Colonic mucosa (tissue), 4 donors: Measurements from ENCODE around the gene NTNG1. TPM values are rescaled to one million over a fixed set of nuclear protein-coding genes. Genes with fewer than 3 reads are reported as not detected.
"Not testable (repeated sequence)": the region's sequence is repeated elsewhere in the genome, so short reads cannot be mapped to it uniquely, and the experiment has no call there.

Experiments
- DNase-seq: peaks from one replicate; pipeline ENCODE4 v3.0.0-alpha.2; 2020
- H3K27ac ChIP-seq: fragments of 200-600 bp; one replicate; pipeline ENCODE4 v1.8.0; 2021
- H3K27me3 ChIP-seq: fragments of 200-600 bp; one replicate; pipeline ENCODE4 v1.8.0; 2021
- H3K36me3 ChIP-seq: fragments of 200-600 bp; one replicate; pipeline ENCODE4 v1.8.0; 2021
- H3K4me1 ChIP-seq: fragments of 200-600 bp; one replicate; pipeline ENCODE4 v1.8.0; 2021; ENCODE audit warnings: mild to moderate bottlenecking
- H3K4me3 ChIP-seq: fragments of 200-600 bp; one replicate; pipeline ENCODE4 v1.8.0; 2021
- H3K9ac ChIP-seq, 2 donors: one replicate each; pipeline ENCODE4 v1.7.0; 2013; ENCODE audit warnings: control low read depth in 2 of 2, low read depth in 2 of 2, low read length in 2 of 2
- H3K9me3 ChIP-seq: fragments of 200-600 bp; one replicate; pipeline ENCODE4 v1.8.0; 2021
- CTCF ChIP-seq: fragments of 200-600 bp; IDR thresholded peaks from one replicate; pipeline ENCODE4 v1.8.0; 2022; ENCODE audit warnings: antibody characterized with exemption, mild to moderate bottlenecking
- intact Hi-C: fragments of 100-400 bp; cut with DNase I; formaldehyde crosslinking; loops from one replicate; pipeline ENCODE4 v1.14.1; 2022
- total RNA-seq, 2 donors: library from RNA; stranded (reverse); fragmentation: NEBNext Ultra II Directional in 1 of 2; extraction: Animal tissue kit (Norgen Biotek cat#: 25700) in 1 of 2; gene quantifications; one replicate each; pipeline ENCODE4 v1.2.1, GENCODE V29; 2021
- donor health status: healthy.
- donor health status: DM: no; HTN: no; CAD: no.
- donor health status: DM: no; HTN: no; CAD: no.

The NTNG1 gene
- under 1 TPM; 0.30 to 0.88 TPM for total RNA-seq

DNA sequence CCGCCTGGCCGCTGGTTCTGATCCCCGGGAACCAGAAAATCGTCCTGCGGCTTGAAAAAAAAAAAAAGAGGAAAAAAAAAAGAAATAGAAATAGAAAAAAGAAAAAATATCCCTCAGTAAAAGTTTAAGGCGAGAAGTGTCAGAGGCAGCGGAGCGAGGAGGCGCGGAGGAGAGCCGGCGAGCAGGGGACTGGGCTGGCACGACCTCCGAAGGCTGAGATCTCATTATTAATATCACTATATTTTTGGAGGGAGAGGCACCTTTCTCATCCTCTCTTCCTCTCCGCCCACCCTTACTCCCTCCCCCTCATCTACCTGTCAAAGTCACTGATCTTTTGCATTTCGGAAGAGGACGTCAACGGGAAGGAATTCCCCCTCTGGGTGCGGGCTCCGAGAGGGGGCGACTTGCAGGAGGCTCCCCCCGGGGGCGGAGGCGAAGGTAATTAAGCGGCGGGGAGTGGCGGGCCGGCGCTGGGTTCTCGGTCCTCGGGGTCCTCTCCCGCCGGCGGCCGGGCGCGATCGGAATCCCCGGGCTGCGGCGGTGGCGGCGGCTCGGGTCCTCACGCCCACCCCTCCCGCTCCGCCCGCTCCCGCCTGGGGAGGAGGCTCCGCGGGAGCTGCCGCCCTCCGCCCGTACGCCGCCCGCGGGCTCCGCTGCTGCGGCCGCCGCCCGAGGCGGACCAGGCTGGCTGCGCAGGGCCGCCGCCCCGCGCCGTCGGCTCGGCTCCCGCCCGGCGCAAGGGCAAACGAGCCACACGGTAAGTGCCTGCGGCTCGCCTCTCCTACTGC, at the start of gene NTNG1:
Gene NTNG1, plus strand, starts transcription at position 337 of the 788 bp plus-strand sequence.
- Histone ChIP-seq H3K9ac (no peak within 1 kb of the TSS), H3K36me3 (no peaks in the 10 kb centered on the region), H3K27me3 (peaks cover 21% of the 10 kb centered on the region), H3K27ac (no peak within 1 kb of the TSS), H3K4me1 (no peaks in the 10 kb centered on the region), H3K4me3 (peak within 1 kb of the TSS; percentile 38), H3K9me3 (no peaks in the 10 kb centered on the region)
- TF ChIP-seq CTCF: no peak
- DNase-seq: peak; percentile 24
- intact Hi-C loops: no loop called here

DNA sequence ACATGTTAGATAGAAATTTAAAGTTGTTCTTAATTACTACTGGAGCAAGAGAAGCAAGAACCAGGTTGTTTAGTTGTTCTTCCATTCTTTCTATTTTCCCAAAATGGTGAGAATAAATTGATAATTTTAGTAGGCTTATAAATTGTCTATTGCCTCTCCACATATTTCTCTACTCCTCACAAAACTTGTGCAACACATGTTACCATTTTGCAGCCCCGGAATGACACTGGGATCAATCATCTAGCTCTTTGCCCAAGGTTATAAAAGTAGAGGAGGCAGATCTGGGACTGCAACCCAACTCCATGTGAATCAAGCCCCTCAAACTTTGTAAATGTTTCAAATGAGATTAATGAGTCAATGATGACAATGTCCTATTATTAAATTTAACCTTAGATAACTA, 49.4 kb upstream of the NTNG1 start:
- Histone ChIP-seq H3K27me3 (no peaks in the 10 kb centered on the region), H3K9me3 (no peaks in the 10 kb centered on the region), H3K9ac (no peak overlapping the region), H3K27ac (no peak overlapping the region), H3K36me3 (no peaks in the 10 kb centered on the region), H3K4me3 (no peak overlapping the region), H3K4me1 (no peaks in the 10 kb centered on the region)
- no peak for TF ChIP-seq CTCF
- intact Hi-C loops: no loop called here
- DNase-seq: no peak

DNA sequence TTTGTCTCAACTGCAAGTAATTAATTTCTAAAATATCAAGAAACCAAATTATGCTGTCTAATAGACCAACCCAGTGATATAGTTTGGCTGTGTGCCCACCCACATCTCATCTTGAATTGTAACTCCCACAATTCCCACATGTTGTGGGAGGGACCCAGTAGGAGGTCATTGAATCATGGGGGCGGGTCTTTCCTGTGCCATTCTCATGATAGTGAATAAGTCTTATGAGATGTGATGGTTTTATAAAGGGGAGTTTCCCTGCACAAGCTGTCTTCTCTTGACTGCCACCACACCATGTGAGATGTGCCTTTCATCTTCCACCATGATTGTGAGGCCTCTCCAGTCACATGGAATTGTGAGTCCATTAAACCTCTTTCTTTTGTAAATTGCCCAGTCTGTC, 47.4 kb upstream of the NTNG1 start:
- H3K36me3 ChIP-seq, H3K4me1 ChIP-seq, DNase-seq, H3K27me3 ChIP-seq, H3K4me3 ChIP-seq, H3K9ac ChIP-seq, intact Hi-C loops, H3K9me3 ChIP-seq, H3K27ac ChIP-seq: not testable (repeated sequence)

GRCh38 chr1:107095647-107096046, 45.2 kb upstream of the NTNG1 start:
- DNase-seq: no peak
- H3K36me3 ChIP-seq: no peaks in the 10 kb centered on the region

DNA sequence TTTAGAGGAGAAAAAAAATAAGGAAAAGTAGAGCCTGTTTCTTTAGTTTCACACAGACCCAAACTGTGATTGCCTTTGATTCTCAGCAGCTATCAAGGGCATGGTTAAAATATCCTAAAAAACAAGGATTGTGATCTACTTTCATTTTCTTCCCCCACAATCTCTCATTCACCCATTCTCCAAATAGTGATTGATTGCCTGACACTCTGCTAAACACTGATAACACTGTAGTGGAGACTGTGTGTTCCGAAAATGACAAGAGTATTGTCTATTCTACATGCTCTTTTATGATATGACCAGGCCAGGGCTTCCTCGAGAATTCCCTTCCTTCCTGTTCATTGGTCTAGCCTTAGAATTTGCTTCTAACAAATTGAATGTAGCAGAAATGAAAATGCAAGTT, 44.1 kb upstream of the NTNG1 start:
- no peak for DNase-seq
- no peaks in the 10 kb centered on the region for H3K4me1 ChIP-seq
- H3K9ac ChIP-seq: no peak overlapping the region
- no peaks in the 10 kb centered on the region for H3K27me3 ChIP-seq
- H3K36me3 ChIP-seq: no peaks in the 10 kb centered on the region
- no peak for TF ChIP-seq CTCF
- no peaks in the 10 kb centered on the region for H3K9me3 ChIP-seq
- H3K27ac ChIP-seq: no peak overlapping the region
- intact Hi-C loops: no loop called here
- H3K4me3 ChIP-seq: no peak overlapping the region

More at GRCh38 chr1:107095647-107096046, 45.2 kb upstream of the NTNG1 start:
- Histone ChIP-seq H3K9me3 (no peaks in the 10 kb centered on the region), H3K27ac (no peak overlapping the region), H3K27me3 (no peaks in the 10 kb centered on the region), H3K4me3 (no peak overlapping the region), H3K9ac (no peak overlapping the region), H3K4me1 (no peaks in the 10 kb centered on the region)
- no peak for TF ChIP-seq CTCF
- intact Hi-C loops: no loop called here

DNA sequence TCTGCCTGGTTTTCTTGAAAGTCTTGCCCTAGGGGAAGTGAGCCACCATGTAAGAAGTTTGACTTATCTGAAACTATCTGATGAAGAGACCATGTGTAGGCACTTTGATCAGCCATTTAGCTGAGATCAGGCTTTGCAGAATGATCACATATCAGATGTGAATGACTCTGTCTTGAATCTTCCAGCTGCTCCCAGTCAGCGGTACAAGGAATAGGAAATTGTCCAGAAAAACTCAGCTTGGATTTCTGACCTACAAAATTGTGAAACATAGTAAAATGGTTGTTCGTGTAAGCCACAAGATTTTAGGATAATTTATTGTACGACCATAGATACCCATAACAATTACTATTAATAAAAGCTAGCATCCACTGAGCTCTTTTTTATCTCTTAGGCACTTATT, 41.9 kb upstream of the NTNG1 start:
- H3K9me3 ChIP-seq: no peaks in the 10 kb centered on the region
- TF ChIP-seq CTCF: no peak
- H3K9ac ChIP-seq: no peak overlapping the region
- no peaks in the 10 kb centered on the region for H3K36me3 ChIP-seq
- DNase-seq: no peak
- no peak overlapping the region for H3K4me3 ChIP-seq
- H3K27ac ChIP-seq: no peak overlapping the region
- no peaks in the 10 kb centered on the region for H3K4me1 ChIP-seq
- intact Hi-C loops: no loop called here
- H3K27me3 ChIP-seq: no peaks in the 10 kb centered on the region
